Endothelial cell (in vitro differentiated cells): ENCODE measurements around the gene SLC24A3. TPM values are rescaled to one million over a fixed set of nuclear protein-coding genes. Genes with fewer than 3 reads are reported as not detected.

ENCODE experiments used
- DNase-seq: peaks from one replicate; pipeline ENCODE4 v3.0.0; 2021; ENCODE audit warnings: low spot score
- H3K27ac Mint-ChIP-seq: one replicate; pipeline ENCODE4 v1.8.0; 2021; ENCODE audit warnings: mixed read lengths, inconsistent platforms; ENCODE audit not compliant: unreplicated experiment
- H3K27me3 Mint-ChIP-seq: one replicate; pipeline ENCODE4 v1.8.0; 2021; ENCODE audit warnings: mild to moderate bottlenecking, moderate library complexity, mixed read lengths, inconsistent platforms; ENCODE audit not compliant: unreplicated experiment
- H3K36me3 Mint-ChIP-seq: one replicate; pipeline ENCODE4 v1.8.0; 2021; ENCODE audit warnings: mild to moderate bottlenecking, low read depth, mixed read lengths, inconsistent platforms; ENCODE audit not compliant: unreplicated experiment
- H3K4me1 Mint-ChIP-seq: one replicate; pipeline ENCODE4 v1.8.0; 2021; ENCODE audit warnings: mild to moderate bottlenecking, mixed read lengths, inconsistent platforms; ENCODE audit not compliant: unreplicated experiment
- H3K4me3 Mint-ChIP-seq: one replicate; pipeline ENCODE4 v1.8.0; 2021; ENCODE audit warnings: mild to moderate bottlenecking, mixed read lengths, inconsistent platforms; ENCODE audit not compliant: unreplicated experiment
- H3K9me3 Mint-ChIP-seq: one replicate; pipeline ENCODE4 v1.8.0; 2021; ENCODE audit warnings: mixed read lengths, inconsistent platforms; ENCODE audit not compliant: unreplicated experiment
- total RNA-seq: library from RNA; stranded (reverse); fragmentation: NEBNext Ultra II Directional; extraction: Animal tissue kit (Norgen Biotek cat#: 25700); gene quantifications from one replicate; pipeline ENCODE4 v1.2.1, GENCODE V29; 2021; ENCODE audit not compliant: unreplicated experiment
- TF ChIP-seq, protein P1 (sequence below): fragments of 200-600 bp; sonication (generic); IDR thresholded peaks from one replicate; pipeline ENCODE4 v1.5.0; 2021; ENCODE audit warnings: antibody characterized with exemption; ENCODE audit not compliant: unreplicated experiment

Gene SLC24A3
- total RNA-seq, 1 donor from 2014 or later, result 0.15 TPM

- TF ChIP-seq, protein P1, sequence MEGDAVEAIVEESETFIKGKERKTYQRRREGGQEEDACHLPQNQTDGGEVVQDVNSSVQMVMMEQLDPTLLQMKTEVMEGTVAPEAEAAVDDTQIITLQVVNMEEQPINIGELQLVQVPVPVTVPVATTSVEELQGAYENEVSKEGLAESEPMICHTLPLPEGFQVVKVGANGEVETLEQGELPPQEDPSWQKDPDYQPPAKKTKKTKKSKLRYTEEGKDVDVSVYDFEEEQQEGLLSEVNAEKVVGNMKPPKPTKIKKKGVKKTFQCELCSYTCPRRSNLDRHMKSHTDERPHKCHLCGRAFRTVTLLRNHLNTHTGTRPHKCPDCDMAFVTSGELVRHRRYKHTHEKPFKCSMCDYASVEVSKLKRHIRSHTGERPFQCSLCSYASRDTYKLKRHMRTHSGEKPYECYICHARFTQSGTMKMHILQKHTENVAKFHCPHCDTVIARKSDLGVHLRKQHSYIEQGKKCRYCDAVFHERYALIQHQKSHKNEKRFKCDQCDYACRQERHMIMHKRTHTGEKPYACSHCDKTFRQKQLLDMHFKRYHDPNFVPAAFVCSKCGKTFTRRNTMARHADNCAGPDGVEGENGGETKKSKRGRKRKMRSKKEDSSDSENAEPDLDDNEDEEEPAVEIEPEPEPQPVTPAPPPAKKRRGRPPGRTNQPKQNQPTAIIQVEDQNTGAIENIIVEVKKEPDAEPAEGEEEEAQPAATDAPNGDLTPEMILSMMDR, result no peak
- H3K27me3 Mint-ChIP-seq, result no peaks in the 10 kb centered on the region
- DNase-seq, result no peak
- H3K4me3 Mint-ChIP-seq, result no peak overlapping the region
- H3K4me1 Mint-ChIP-seq, result no peaks in the 10 kb centered on the region
- no peaks in the 10 kb centered on the region for H3K36me3 Mint-ChIP-seq
- no peak overlapping the region for H3K27ac Mint-ChIP-seq
- H3K9me3 Mint-ChIP-seq, result no peaks in the 10 kb centered on the region
These were observed 353.9 kb downstream of the SLC24A3 start for GRCh38 chr20:19566226-19566945.

DNA sequence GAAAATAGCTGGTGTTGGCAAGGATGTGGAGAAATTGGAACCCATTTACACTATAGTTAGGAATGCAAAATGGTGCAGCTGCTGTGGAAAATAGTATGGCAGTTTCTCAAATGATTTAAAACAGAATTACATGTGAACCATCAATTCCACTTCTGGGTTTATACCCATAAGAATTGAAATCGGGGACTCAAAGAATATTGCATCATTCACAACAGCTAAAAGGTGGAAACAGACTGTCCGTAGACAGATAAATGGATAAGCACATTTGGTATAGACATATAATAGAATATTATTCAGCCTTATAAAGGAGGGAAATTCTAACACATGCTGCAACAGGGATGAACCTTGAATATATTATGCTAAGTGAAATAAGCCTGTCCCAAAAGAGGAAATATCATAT, 355.7 kb downstream of the SLC24A3 start:
- H3K9me3 Mint-ChIP-seq, result no peaks in the 10 kb centered on the region
- no peaks in the 10 kb centered on the region for H3K27me3 Mint-ChIP-seq
- no peaks in the 10 kb centered on the region for H3K4me1 Mint-ChIP-seq
- no peak overlapping the region for H3K27ac Mint-ChIP-seq
- TF ChIP-seq, protein P1, result no peak
- DNase-seq, result no peak
- H3K36me3 Mint-ChIP-seq, result no peaks in the 10 kb centered on the region
- no peak overlapping the region for H3K4me3 Mint-ChIP-seq

- Mint-ChIP-seq H3K36me3 (no peaks in the 10 kb centered on the region), H3K27ac (no peak overlapping the region)
These were observed 359.6 kb downstream of the SLC24A3 start for GRCh38 chr20:19571996-19572395.

DNA sequence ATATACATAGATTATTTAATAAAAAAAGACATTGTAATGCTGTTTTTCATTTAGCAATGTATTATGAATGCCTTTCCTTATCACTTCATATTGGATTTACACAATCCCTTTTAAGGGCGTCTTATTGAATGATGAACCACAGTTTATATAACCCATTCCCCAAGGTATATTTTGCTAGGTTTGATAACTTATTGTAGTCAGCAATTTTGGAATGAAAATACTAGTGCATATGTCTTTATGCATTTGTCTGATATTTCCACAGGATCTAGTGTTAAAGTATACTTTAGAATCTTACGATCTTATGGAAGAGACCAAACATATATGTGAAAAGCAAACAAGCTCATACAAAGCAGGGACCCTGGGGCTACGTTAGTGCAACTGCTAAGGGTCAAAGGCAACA, 365.2 kb downstream of the SLC24A3 start:
- peaks cover 2% of the 10 kb centered on the region for H3K4me1 Mint-ChIP-seq
- TF ChIP-seq, protein P1, result no peak

More at GRCh38 chr20:19571996-19572395, 359.6 kb downstream of the SLC24A3 start:
- no peak for DNase-seq
- TF ChIP-seq, protein P1, result no peak
- H3K4me1 Mint-ChIP-seq, result no peaks in the 10 kb centered on the region
- H3K27me3 Mint-ChIP-seq, result no peaks in the 10 kb centered on the region
- H3K4me3 Mint-ChIP-seq, result no peak overlapping the region
- no peaks in the 10 kb centered on the region for H3K9me3 Mint-ChIP-seq

DNA sequence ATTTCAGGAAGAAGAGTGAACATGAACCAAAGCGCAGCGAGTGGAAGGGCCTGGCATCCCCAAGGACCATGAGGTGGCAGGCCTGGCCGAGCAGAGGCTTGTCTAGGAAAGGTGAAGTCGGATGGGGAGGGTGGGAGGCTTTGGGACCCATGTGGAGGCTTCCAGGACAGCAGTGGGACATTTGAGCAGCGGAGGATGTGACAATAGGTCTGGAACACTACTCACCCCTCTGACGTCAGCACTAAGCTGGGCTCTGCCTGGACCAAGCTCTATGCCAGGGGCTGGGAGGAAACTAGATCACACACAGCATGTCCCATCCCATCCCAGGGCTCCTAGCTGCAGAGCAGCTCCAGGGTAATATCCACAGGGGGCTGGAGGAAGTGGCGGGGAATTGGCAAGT, 370.3 kb downstream of the SLC24A3 start:
- H3K27ac Mint-ChIP-seq, result no peak overlapping the region
- no peaks in the 10 kb centered on the region for H3K9me3 Mint-ChIP-seq
- H3K4me1 Mint-ChIP-seq, result peaks cover 2% of the 10 kb centered on the region
- no peak for DNase-seq
- H3K4me3 Mint-ChIP-seq, result no peak overlapping the region
- H3K36me3 Mint-ChIP-seq, result no peaks in the 10 kb centered on the region
- H3K27me3 Mint-ChIP-seq, result no peaks in the 10 kb centered on the region
- TF ChIP-seq, protein P1, result no peak

More for the DNA sequence above, 365.2 kb downstream of the SLC24A3 start:
- no peak overlapping the region for H3K27ac Mint-ChIP-seq
- no peaks in the 10 kb centered on the region for H3K27me3 Mint-ChIP-seq
- H3K9me3 Mint-ChIP-seq, result no peaks in the 10 kb centered on the region
- no peak overlapping the region for H3K4me3 Mint-ChIP-seq
- DNase-seq, result no peak
- no peaks in the 10 kb centered on the region for H3K36me3 Mint-ChIP-seq
